SK-N-SH treated with all-trans-retinoic acid at 6 μM for 48 hours (cell line): ENCODE data around the gene TTBK2.

Experiments used
- BACH2 ChIP-seq: fragments of 250-450 bp; sonication (Bioruptor Pico); IDR thresholded peaks from 2 replicates; pipeline ENCODE4 v1.9.0; 2021; ENCODE audit warnings: mild to moderate bottlenecking, borderline replicate concordance
- ISL1 ChIP-seq: fragments of 250-450 bp; sonication (Bioruptor Pico); IDR thresholded peaks from 2 replicates; pipeline ENCODE4 v2.1.2; 2022; ENCODE audit warnings: mild to moderate bottlenecking, moderate library complexity
- OSR1 ChIP-seq: fragments of 250-450 bp; sonication (Bioruptor Pico); IDR thresholded peaks from 2 replicates; pipeline ENCODE4 v1.8.0; 2022; ENCODE audit warnings: moderate library complexity, mild to moderate bottlenecking, inconsistent platforms
- RARB ChIP-seq: fragments of 250-450 bp; sonication (Bioruptor Pico); IDR thresholded peaks from 2 replicates; pipeline ENCODE4 v1.8.0; 2021; ENCODE audit warnings: mild to moderate bottlenecking, moderate library complexity
- TCF4 ChIP-seq: fragments of 250-450 bp; sonication (Bioruptor Pico); IDR thresholded peaks from 2 replicates; pipeline ENCODE4 v1.8.0; 2021; ENCODE audit warnings: mild to moderate bottlenecking, moderate library complexity, borderline replicate concordance
- ZC3H10 ChIP-seq: fragments of 250-450 bp; sonication (Bioruptor Pico); IDR thresholded peaks from 2 replicates; pipeline ENCODE4 v1.5.1; 2021; ENCODE audit warnings: mild to moderate bottlenecking, moderate library complexity
- ZFP30 ChIP-seq: fragments of 450-650 bp; formaldehyde crosslinking; IDR thresholded peaks from 2 replicates; pipeline ENCODE4 v1.5.0; 2022; ENCODE audit warnings: mild to moderate bottlenecking, moderate library complexity
- ZNF565 ChIP-seq: fragments of 450-650 bp; formaldehyde crosslinking; conservative IDR thresholded peaks from 2 replicates; pipeline ENCODE4 v1.5.0; 2020; ENCODE audit warnings: low read depth, mild to moderate bottlenecking, moderate library complexity
- ZNF70 ChIP-seq: fragments of 450-650 bp; formaldehyde crosslinking; IDR thresholded peaks from 2 replicates; pipeline ENCODE4 v1.5.0; 2020; ENCODE audit warnings: mild to moderate bottlenecking, moderate library complexity
- TF ChIP-seq, protein P1 (sequence below): fragments of 250-450 bp; sonication (Bioruptor Pico); IDR thresholded peaks from 2 replicates; pipeline ENCODE4 v1.8.0; 2021; ENCODE audit warnings: low read depth, mild to moderate bottlenecking, moderate library complexity, borderline replicate concordance
- TF ChIP-seq, protein P2 (sequence below): fragments of 250-450 bp; sonication (Bioruptor Pico); IDR thresholded peaks from 2 replicates; pipeline ENCODE4 v1.8.0; 2020; ENCODE audit warnings: mild to moderate bottlenecking, moderate library complexity, borderline replicate concordance
- TF ChIP-seq, protein P3 (sequence below): fragments of 250-450 bp; sonication (Bioruptor Pico); IDR thresholded peaks from 2 replicates; pipeline ENCODE4 v1.5.1; 2020; ENCODE audit warnings: low read depth, mild to moderate bottlenecking, moderate library complexity
- TF ChIP-seq, protein P4 (sequence below): fragments of 250-450 bp; sonication (Bioruptor Pico); IDR thresholded peaks from 2 replicates; pipeline ENCODE4 v1.5.0; 2020; ENCODE audit warnings: mild to moderate bottlenecking, moderate library complexity

- TF ChIP-seq ZC3H10 (CRISPR knock-in tag), result no peak
- TF ChIP-seq ISL1 (CRISPR knock-in tag), result no peak
- no peak for TF ChIP-seq ZNF70 (CRISPR knock-in tag)
- TF ChIP-seq, protein P1, sequence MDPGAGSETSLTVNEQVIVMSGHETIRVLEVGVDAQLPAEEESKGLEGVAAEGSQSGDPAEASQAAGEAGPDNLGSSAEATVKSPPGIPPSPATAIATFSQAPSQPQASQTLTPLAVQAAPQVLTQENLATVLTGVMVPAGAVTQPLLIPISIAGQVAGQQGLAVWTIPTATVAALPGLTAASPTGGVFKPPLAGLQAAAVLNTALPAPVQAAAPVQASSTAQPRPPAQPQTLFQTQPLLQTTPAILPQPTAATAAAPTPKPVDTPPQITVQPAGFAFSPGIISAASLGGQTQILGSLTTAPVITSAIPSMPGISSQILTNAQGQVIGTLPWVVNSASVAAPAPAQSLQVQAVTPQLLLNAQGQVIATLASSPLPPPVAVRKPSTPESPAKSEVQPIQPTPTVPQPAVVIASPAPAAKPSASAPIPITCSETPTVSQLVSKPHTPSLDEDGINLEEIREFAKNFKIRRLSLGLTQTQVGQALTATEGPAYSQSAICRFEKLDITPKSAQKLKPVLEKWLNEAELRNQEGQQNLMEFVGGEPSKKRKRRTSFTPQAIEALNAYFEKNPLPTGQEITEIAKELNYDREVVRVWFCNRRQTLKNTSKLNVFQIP (CRISPR knock-in tag), result no peak
- no peak for TF ChIP-seq TCF4
- no peak for TF ChIP-seq ZNF565
- TF ChIP-seq OSR1 (CRISPR knock-in tag), result no peak
- TF ChIP-seq, protein P2, sequence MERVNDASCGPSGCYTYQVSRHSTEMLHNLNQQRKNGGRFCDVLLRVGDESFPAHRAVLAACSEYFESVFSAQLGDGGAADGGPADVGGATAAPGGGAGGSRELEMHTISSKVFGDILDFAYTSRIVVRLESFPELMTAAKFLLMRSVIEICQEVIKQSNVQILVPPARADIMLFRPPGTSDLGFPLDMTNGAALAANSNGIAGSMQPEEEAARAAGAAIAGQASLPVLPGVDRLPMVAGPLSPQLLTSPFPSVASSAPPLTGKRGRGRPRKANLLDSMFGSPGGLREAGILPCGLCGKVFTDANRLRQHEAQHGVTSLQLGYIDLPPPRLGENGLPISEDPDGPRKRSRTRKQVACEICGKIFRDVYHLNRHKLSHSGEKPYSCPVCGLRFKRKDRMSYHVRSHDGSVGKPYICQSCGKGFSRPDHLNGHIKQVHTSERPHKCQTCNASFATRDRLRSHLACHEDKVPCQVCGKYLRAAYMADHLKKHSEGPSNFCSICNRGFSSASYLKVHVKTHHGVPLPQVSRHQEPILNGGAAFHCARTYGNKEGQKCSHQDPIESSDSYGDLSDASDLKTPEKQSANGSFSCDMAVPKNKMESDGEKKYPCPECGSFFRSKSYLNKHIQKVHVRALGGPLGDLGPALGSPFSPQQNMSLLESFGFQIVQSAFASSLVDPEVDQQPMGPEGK, result no peak
- no peak for TF ChIP-seq ZFP30 (CRISPR knock-in tag)
- TF ChIP-seq RARB, result no peak
- TF ChIP-seq, protein P3, sequence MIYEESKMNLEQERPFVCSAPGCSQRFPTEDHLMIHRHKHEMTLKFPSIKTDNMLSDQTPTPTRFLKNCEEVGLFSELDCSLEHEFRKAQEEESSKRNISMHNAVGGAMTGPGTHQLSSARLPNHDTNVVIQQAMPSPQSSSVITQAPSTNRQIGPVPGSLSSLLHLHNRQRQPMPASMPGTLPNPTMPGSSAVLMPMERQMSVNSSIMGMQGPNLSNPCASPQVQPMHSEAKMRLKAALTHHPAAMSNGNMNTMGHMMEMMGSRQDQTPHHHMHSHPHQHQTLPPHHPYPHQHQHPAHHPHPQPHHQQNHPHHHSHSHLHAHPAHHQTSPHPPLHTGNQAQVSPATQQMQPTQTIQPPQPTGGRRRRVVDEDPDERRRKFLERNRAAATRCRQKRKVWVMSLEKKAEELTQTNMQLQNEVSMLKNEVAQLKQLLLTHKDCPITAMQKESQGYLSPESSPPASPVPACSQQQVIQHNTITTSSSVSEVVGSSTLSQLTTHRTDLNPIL, result no peak
- TF ChIP-seq, protein P4, sequence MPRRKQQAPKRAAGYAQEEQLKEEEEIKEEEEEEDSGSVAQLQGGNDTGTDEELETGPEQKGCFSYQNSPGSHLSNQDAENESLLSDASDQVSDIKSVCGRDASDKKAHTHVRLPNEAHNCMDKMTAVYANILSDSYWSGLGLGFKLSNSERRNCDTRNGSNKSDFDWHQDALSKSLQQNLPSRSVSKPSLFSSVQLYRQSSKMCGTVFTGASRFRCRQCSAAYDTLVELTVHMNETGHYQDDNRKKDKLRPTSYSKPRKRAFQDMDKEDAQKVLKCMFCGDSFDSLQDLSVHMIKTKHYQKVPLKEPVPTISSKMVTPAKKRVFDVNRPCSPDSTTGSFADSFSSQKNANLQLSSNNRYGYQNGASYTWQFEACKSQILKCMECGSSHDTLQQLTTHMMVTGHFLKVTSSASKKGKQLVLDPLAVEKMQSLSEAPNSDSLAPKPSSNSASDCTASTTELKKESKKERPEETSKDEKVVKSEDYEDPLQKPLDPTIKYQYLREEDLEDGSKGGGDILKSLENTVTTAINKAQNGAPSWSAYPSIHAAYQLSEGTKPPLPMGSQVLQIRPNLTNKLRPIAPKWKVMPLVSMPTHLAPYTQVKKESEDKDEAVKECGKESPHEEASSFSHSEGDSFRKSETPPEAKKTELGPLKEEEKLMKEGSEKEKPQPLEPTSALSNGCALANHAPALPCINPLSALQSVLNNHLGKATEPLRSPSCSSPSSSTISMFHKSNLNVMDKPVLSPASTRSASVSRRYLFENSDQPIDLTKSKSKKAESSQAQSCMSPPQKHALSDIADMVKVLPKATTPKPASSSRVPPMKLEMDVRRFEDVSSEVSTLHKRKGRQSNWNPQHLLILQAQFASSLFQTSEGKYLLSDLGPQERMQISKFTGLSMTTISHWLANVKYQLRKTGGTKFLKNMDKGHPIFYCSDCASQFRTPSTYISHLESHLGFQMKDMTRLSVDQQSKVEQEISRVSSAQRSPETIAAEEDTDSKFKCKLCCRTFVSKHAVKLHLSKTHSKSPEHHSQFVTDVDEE, result no peak
- no peak for TF ChIP-seq BACH2
Measured at GRCh38 chr15:42723068-42723467, 197.5 kb downstream of the TTBK2 start.
